Measurements from ENCODE around the gene PIBF1.

PIBF1 gene

DNA sequence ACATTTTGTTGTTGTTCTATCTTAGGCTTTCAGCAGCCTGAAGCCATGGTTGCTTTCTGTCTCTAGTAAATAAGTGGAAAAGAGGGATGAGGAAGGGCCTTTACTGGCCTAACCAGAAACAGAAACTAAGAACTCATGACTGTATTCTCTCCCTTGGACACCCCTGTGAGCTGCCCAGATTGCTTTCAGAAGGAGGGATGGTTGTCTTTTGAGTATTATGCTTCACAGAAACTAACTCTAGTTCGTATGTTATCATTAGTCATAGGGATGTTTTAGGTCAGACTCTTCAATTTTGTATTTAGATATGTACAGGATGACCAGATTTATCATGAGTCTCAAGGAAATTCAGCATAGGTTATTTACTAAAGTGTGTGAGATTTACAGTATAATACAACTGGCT, 36.7 kb upstream of the PIBF1 start:
- peaks cover 88% of the 10 kb centered on the region for H3K36me3 ChIP-seq (ENCODE audit: insufficient read depth, low read length)
- H3K4me3 ChIP-seq (ENCODE audit: low read depth in 1 of 2, low read length in 2 of 2), result no peak overlapping the region
- no peak overlapping the region for H2AFZ ChIP-seq (ENCODE audit: low read depth, low read length)
- no peaks in the 10 kb centered on the region for H3K9me3 ChIP-seq (ENCODE audit: insufficient read depth, low read length, severe bottlenecking)
- peaks cover 36% of the 10 kb centered on the region for H3K79me2 ChIP-seq (ENCODE audit: insufficient read depth, low read length)
- no peak overlapping the region for H3K4me2 ChIP-seq (ENCODE audit: insufficient read depth, low read length)
- H3K27ac ChIP-seq (ENCODE audit: low read length), result no peak overlapping the region
- no peak overlapping the region for H3K9ac ChIP-seq (ENCODE audit: low read depth, low read length)
- TF ChIP-seq EZH2 (IDR thresholded peaks at IDR 0.05; ENCODE audit: borderline replicate concordance, low read depth, low read length, severe bottlenecking), result no peak
- TF ChIP-seq, protein P1, sequence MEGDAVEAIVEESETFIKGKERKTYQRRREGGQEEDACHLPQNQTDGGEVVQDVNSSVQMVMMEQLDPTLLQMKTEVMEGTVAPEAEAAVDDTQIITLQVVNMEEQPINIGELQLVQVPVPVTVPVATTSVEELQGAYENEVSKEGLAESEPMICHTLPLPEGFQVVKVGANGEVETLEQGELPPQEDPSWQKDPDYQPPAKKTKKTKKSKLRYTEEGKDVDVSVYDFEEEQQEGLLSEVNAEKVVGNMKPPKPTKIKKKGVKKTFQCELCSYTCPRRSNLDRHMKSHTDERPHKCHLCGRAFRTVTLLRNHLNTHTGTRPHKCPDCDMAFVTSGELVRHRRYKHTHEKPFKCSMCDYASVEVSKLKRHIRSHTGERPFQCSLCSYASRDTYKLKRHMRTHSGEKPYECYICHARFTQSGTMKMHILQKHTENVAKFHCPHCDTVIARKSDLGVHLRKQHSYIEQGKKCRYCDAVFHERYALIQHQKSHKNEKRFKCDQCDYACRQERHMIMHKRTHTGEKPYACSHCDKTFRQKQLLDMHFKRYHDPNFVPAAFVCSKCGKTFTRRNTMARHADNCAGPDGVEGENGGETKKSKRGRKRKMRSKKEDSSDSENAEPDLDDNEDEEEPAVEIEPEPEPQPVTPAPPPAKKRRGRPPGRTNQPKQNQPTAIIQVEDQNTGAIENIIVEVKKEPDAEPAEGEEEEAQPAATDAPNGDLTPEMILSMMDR (IDR thresholded peaks at IDR 0.05; ENCODE audit: borderline replicate concordance, extremely low read depth, low read length, poor library complexity, severe bottlenecking), result no peak
- no peaks in the 10 kb centered on the region for H3K4me1 ChIP-seq (ENCODE audit: insufficient read depth, low read length)
- ATAC-seq (ENCODE audit: insufficient read depth, low read depth) (no peak), DNase-seq (no peak)
- no peaks in the 10 kb centered on the region for H3K27me3 ChIP-seq (ENCODE audit: insufficient read depth, low read length, poor library complexity)
- H4K20me1 ChIP-seq (ENCODE audit: insufficient read depth, low read length), result peaks cover 10% of the 10 kb centered on the region; the same call in 1 of the 2 replicates

DNA sequence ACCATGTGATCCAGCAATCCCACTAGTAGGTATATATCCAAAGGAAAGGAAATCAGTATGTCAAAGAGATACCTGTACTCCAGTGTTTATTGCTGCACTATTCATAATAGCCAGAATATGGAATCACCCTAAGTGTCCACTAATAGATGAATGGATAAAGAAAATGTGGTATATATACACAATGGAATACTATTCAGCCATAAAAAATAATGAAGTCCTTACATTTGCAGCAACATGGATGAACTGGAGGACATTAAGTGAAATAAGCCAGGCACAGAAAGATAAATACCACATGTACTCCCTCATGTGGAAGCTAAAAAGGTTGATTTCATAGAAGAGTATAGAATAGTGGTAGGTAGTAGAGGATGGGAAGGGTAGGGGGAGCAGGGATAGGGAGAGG, 30.7 kb upstream of the PIBF1 start:
- no peak overlapping the region for H3K9ac ChIP-seq (ENCODE audit: low read depth, low read length)
- no peak overlapping the region for H2AFZ ChIP-seq (ENCODE audit: low read depth, low read length)
- TF ChIP-seq EZH2 (IDR thresholded peaks at IDR 0.05; ENCODE audit: borderline replicate concordance, low read depth, low read length, severe bottlenecking), result no peak
- TF ChIP-seq, protein P1 (IDR thresholded peaks at IDR 0.05; ENCODE audit: borderline replicate concordance, extremely low read depth, low read length, poor library complexity, severe bottlenecking), result no peak
- H3K79me2 ChIP-seq (ENCODE audit: insufficient read depth, low read length), result peaks cover 30% of the 10 kb centered on the region
- no peak overlapping the region for H3K4me2 ChIP-seq (ENCODE audit: insufficient read depth, low read length)
- H3K9me3 ChIP-seq (ENCODE audit: insufficient read depth, low read length, severe bottlenecking), result no peaks in the 10 kb centered on the region
- H3K4me3 ChIP-seq (ENCODE audit: low read depth in 1 of 2, low read length in 2 of 2), result no peak overlapping the region
- ATAC-seq (ENCODE audit: insufficient read depth, low read depth), result no peak
- H3K4me1 ChIP-seq (ENCODE audit: insufficient read depth, low read length), result no peaks in the 10 kb centered on the region
- peaks cover 10% of the 10 kb centered on the region for H4K20me1 ChIP-seq (ENCODE audit: insufficient read depth, low read length)
- H3K36me3 ChIP-seq (ENCODE audit: insufficient read depth, low read length), result peaks cover 97% of the 10 kb centered on the region
- H3K27ac ChIP-seq (ENCODE audit: low read length), result no peak overlapping the region
- no peak for DNase-seq
- no peaks in the 10 kb centered on the region for H3K27me3 ChIP-seq (ENCODE audit: insufficient read depth, low read length, poor library complexity)

DNA sequence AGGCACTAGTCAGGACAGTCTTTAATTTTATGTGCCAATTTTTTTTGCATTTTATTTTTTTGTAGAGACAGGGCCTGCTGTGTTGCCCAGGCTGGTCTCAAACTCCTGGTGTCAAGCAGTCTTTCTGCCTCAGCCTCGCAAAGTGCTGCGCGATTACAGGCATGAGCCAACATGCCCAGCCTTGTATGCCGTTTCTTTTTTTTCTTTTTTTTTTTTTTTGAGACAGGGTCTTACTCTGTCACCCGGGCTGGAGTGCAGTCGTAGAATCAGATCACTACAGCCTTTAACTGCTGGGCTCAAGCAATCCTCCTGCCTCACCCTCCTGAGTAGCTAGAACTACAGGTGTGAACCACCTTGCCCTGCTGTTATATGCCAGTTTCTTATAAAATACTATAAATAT, 27.8 kb upstream of the PIBF1 start:
- no peak for TF ChIP-seq EZH2 (IDR thresholded peaks at IDR 0.05; ENCODE audit: borderline replicate concordance, low read depth, low read length, severe bottlenecking)
- H4K20me1 ChIP-seq (ENCODE audit: insufficient read depth, low read length), result peaks cover 6% of the 10 kb centered on the region
- H3K4me1 ChIP-seq (ENCODE audit: insufficient read depth, low read length), result no peaks in the 10 kb centered on the region
- no peak overlapping the region for H3K4me3 ChIP-seq (ENCODE audit: low read depth in 1 of 2, low read length in 2 of 2)
- H3K9me3 ChIP-seq (ENCODE audit: insufficient read depth, low read length, severe bottlenecking), result no peaks in the 10 kb centered on the region
- DNase-seq (no peak), ATAC-seq (ENCODE audit: insufficient read depth, low read depth) (no peak)
- no peak overlapping the region for H3K27ac ChIP-seq (ENCODE audit: low read length)
- H2AFZ ChIP-seq (ENCODE audit: low read depth, low read length), result no peak overlapping the region
- H3K27me3 ChIP-seq (ENCODE audit: insufficient read depth, low read length, poor library complexity), result no peaks in the 10 kb centered on the region
- peaks cover 22% of the 10 kb centered on the region for H3K79me2 ChIP-seq (ENCODE audit: insufficient read depth, low read length)
- no peak overlapping the region for H3K4me2 ChIP-seq (ENCODE audit: insufficient read depth, low read length)
- peaks cover 92% of the 10 kb centered on the region for H3K36me3 ChIP-seq (ENCODE audit: insufficient read depth, low read length)
- no peak overlapping the region for H3K9ac ChIP-seq (ENCODE audit: low read depth, low read length)

DNA sequence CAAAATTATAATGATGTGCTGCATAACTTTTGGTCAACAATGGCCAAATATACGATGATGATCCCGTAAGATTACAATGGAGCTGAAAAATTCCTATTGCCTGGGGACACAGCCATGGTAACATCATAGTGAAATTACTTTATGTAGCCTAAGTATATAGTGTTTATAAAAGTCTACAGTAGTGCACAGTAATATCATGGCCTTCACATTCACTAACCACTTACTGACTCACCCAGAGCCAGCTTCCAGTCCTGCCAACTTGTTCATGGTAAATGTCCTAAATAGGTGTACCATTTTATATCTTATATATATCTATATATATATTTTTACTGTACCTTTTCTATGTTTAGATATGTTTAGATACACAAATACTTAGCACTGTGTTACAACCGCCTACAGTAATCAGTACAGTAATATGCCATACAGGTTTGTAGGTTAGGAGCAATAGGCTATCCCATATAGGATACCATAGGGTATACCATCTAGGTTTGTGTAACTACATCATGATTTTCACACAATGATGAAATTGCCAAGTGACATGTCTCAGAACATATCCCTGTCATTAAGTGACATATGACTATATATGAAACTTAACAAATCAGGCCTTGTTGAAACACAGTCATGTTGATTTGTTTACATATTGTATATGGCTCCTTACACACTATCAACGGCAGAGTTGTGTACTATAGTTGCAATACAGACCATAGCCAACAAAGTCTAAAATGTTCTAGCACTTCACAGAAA, 24.0 kb upstream of the PIBF1 start:
- Histone ChIP-seq H3K27me3 (ENCODE audit: insufficient read depth, low read length, poor library complexity) (no peaks in the 10 kb centered on the region), H3K36me3 (ENCODE audit: insufficient read depth, low read length) (peaks cover 93% of the 10 kb centered on the region), H3K4me1 (ENCODE audit: insufficient read depth, low read length) (no peaks in the 10 kb centered on the region), H2AFZ (ENCODE audit: low read depth, low read length) (no peak overlapping the region), H3K27ac (ENCODE audit: low read length) (no peak overlapping the region), H4K20me1 (ENCODE audit: insufficient read depth, low read length) (0 out of 2 replicates have a peak, but pooled peaks cover 3% of the 10 kb centered on the region), H3K9me3 (ENCODE audit: insufficient read depth, low read length, severe bottlenecking) (no peaks in the 10 kb centered on the region), H3K4me2 (ENCODE audit: insufficient read depth, low read length) (no peak overlapping the region), H3K79me2 (ENCODE audit: insufficient read depth, low read length) (no peaks in the 10 kb centered on the region), H3K4me3 (ENCODE audit: low read depth in 1 of 2, low read length in 2 of 2) (no peak overlapping the region), H3K9ac (ENCODE audit: low read depth, low read length) (no peak overlapping the region)
- DNase-seq (no peak), ATAC-seq (ENCODE audit: insufficient read depth, low read depth) (peak; percentile 18; the same call in 1 of the 3 replicates)
- TF ChIP-seq EZH2 (IDR thresholded peaks at IDR 0.05; ENCODE audit: borderline replicate concordance, low read depth, low read length, severe bottlenecking), result no peak

Measured in DND-41 (cell line).